T-helper 2 cell treated with Interferon-gamma antibody and Interleukin-4, amounts not matched to agents 5 μg/mL and 100 μg/mL, for 36 hours (primary cell): ENCODE measurements around the gene C19orf85.
"Not testable (repeated sequence)": the region's sequence is repeated elsewhere in the genome, so short reads cannot be mapped to it uniquely, and the experiment has no call there.

Experiments used
- DNase-seq: peaks from one replicate; pipeline ENCODE4 v3.0.0; 2021; ENCODE audit warnings: low spot score
- H3K27ac Mint-ChIP-seq: one replicate; pipeline ENCODE4 v1.8.0; 2021; ENCODE audit warnings: mild to moderate bottlenecking, mixed read lengths
- H3K27me3 Mint-ChIP-seq: one replicate; pipeline ENCODE4 v1.8.0; 2021; ENCODE audit warnings: low read depth, mixed read lengths
- H3K36me3 Mint-ChIP-seq: one replicate; pipeline ENCODE4 v1.8.0; 2021; ENCODE audit warnings: low read depth, mixed read lengths
- H3K4me1 Mint-ChIP-seq: one replicate; pipeline ENCODE4 v1.8.0; 2021; ENCODE audit warnings: low read depth, mixed read lengths
- H3K4me3 Mint-ChIP-seq: one replicate; pipeline ENCODE4 v1.8.0; 2022; ENCODE audit warnings: mild to moderate bottlenecking, moderate library complexity, mixed read lengths
- H3K9me3 Mint-ChIP-seq: one replicate; pipeline ENCODE4 v1.8.0; 2021; ENCODE audit warnings: mixed read lengths

Gene C19orf85

GRCh38 chr19:55440411-55441105 is 24.0 kb downstream of the C19orf85 start:
- Mint-ChIP-seq H3K9me3 (no peaks in the 10 kb centered on the region), H3K27me3 (peaks cover 57% of the 10 kb centered on the region), H3K4me3 (peak overlapping the region; percentile 1), H3K27ac (no peak overlapping the region), H3K4me1 (peaks cover 9% of the 10 kb centered on the region), H3K36me3 (no peaks in the 10 kb centered on the region)
- DNase-seq, result no peak

- DNase-seq, result no peak
- H3K27ac Mint-ChIP-seq, result no peak overlapping the region
- H3K27me3 Mint-ChIP-seq, result peaks cover 45% of the 10 kb centered on the region
- H3K4me3 Mint-ChIP-seq, result no peak overlapping the region
- peaks cover 9% of the 10 kb centered on the region for H3K4me1 Mint-ChIP-seq
- no peaks in the 10 kb centered on the region for H3K36me3 Mint-ChIP-seq
- H3K9me3 Mint-ChIP-seq, result no peaks in the 10 kb centered on the region
These were observed 25.5 kb downstream of the C19orf85 start for GRCh38 chr19:55439052-55439451.

GRCh38 chr19:55437410-55437809 is 27.1 kb downstream of the C19orf85 start:
- Mint-ChIP-seq H3K4me3 (no peak overlapping the region), H3K4me1 (peaks cover 8% of the 10 kb centered on the region), H3K36me3 (no peaks in the 10 kb centered on the region), H3K27me3 (peaks cover 38% of the 10 kb centered on the region), H3K27ac (no peak overlapping the region), H3K9me3 (no peaks in the 10 kb centered on the region)
- peak; percentile 19 for DNase-seq

- Mint-ChIP-seq H3K4me3 (no peak overlapping the region), H3K27me3 (peaks cover 39% of the 10 kb centered on the region), H3K27ac (no peak overlapping the region), H3K36me3 (no peaks in the 10 kb centered on the region), H3K4me1 (peaks cover 8% of the 10 kb centered on the region), H3K9me3 (no peaks in the 10 kb centered on the region)
- DNase-seq, result no peak
These were observed 27.7 kb downstream of the C19orf85 start for GRCh38 chr19:55436847-55437246.

- no peak overlapping the region for H3K27ac Mint-ChIP-seq
- H3K36me3 Mint-ChIP-seq, result no peaks in the 10 kb centered on the region
- H3K4me1 Mint-ChIP-seq, result no peaks in the 10 kb centered on the region
- H3K4me3 Mint-ChIP-seq, result no peak overlapping the region
- peaks cover 33% of the 10 kb centered on the region for H3K27me3 Mint-ChIP-seq
- DNase-seq, result no peak
- no peaks in the 10 kb centered on the region for H3K9me3 Mint-ChIP-seq
These were observed 29.5 kb downstream of the C19orf85 start for GRCh38 chr19:55435020-55435419.

GRCh38 chr19:55434356-55434919 is 30.1 kb downstream of the C19orf85 start:
- H3K27ac Mint-ChIP-seq, result no peak overlapping the region
- no peaks in the 10 kb centered on the region for H3K36me3 Mint-ChIP-seq
- peaks cover 30% of the 10 kb centered on the region for H3K27me3 Mint-ChIP-seq
- no peaks in the 10 kb centered on the region for H3K4me1 Mint-ChIP-seq
- H3K4me3 Mint-ChIP-seq, result no peak overlapping the region
- no peaks in the 10 kb centered on the region for H3K9me3 Mint-ChIP-seq
- no peak for DNase-seq

- no peaks in the 10 kb centered on the region for H3K4me1 Mint-ChIP-seq
- no peaks in the 10 kb centered on the region for H3K36me3 Mint-ChIP-seq
- H3K27me3 Mint-ChIP-seq, result peaks cover 22% of the 10 kb centered on the region
- no peak for DNase-seq
- no peak overlapping the region for H3K27ac Mint-ChIP-seq
- H3K9me3 Mint-ChIP-seq, result no peaks in the 10 kb centered on the region
- H3K4me3 Mint-ChIP-seq, result no peak overlapping the region
These were observed 31.3 kb downstream of the C19orf85 start for GRCh38 chr19:55433292-55433691.

- Mint-ChIP-seq H3K9me3 (no peaks in the 10 kb centered on the region), H3K27me3 (peaks cover 21% of the 10 kb centered on the region), H3K4me3 (no peak overlapping the region), H3K4me1 (no peaks in the 10 kb centered on the region), H3K36me3 (no peaks in the 10 kb centered on the region), H3K27ac (no peak overlapping the region)
- DNase-seq, result no peak
These were observed 32.2 kb downstream of the C19orf85 start for GRCh38 chr19:55432241-55432959.

- Mint-ChIP-seq H3K4me3 (no peak overlapping the region), H3K27ac (no peak overlapping the region), H3K27me3 (peaks cover 17% of the 10 kb centered on the region), H3K4me1 (no peaks in the 10 kb centered on the region), H3K36me3 (no peaks in the 10 kb centered on the region), H3K9me3 (no peaks in the 10 kb centered on the region)
- no peak for DNase-seq
These were observed 33.4 kb downstream of the C19orf85 start for GRCh38 chr19:55431183-55431582.

GRCh38 chr19:55426042-55426441 is 38.5 kb downstream of the C19orf85 start:
- H3K4me1 Mint-ChIP-seq, result peaks cover 6% of the 10 kb centered on the region
- no peak for DNase-seq
- H3K27me3 Mint-ChIP-seq, result peaks cover 17% of the 10 kb centered on the region
- no peaks in the 10 kb centered on the region for H3K9me3 Mint-ChIP-seq
- H3K4me3 Mint-ChIP-seq, result no peak overlapping the region
- no peak overlapping the region for H3K27ac Mint-ChIP-seq
- H3K36me3 Mint-ChIP-seq, result no peaks in the 10 kb centered on the region

GRCh38 chr19:55424518-55424917 is 40.0 kb downstream of the C19orf85 start:
- no peak overlapping the region for H3K4me3 Mint-ChIP-seq
- H3K4me1 Mint-ChIP-seq, result peaks cover 8% of the 10 kb centered on the region
- no peak overlapping the region for H3K27ac Mint-ChIP-seq
- no peaks in the 10 kb centered on the region for H3K9me3 Mint-ChIP-seq
- H3K36me3 Mint-ChIP-seq, result no peaks in the 10 kb centered on the region
- H3K27me3 Mint-ChIP-seq, result peaks cover 21% of the 10 kb centered on the region
- DNase-seq, result no peak

GRCh38 chr19:55423225-55424005 is 41.1 kb downstream of the C19orf85 start:
- peaks cover 21% of the 10 kb centered on the region for H3K27me3 Mint-ChIP-seq
- no peaks in the 10 kb centered on the region for H3K36me3 Mint-ChIP-seq
- H3K9me3 Mint-ChIP-seq, result no peaks in the 10 kb centered on the region
- H3K4me1 Mint-ChIP-seq, result peaks cover 8% of the 10 kb centered on the region
- no peak overlapping the region for H3K4me3 Mint-ChIP-seq
- H3K27ac Mint-ChIP-seq, result no peak overlapping the region
- DNase-seq, result no peak

GRCh38 chr19:55421281-55421680 is 43.3 kb downstream of the C19orf85 start:
- not testable (repeated sequence) for H3K9me3 Mint-ChIP-seq, H3K4me1 Mint-ChIP-seq

More at GRCh38 chr19:55421281-55421680, 43.3 kb downstream of the C19orf85 start:
- H3K27ac Mint-ChIP-seq, result peak overlapping the region; percentile 15
- peak overlapping the region; percentile 64 for H3K4me3 Mint-ChIP-seq
- H3K36me3 Mint-ChIP-seq, DNase-seq: not testable (repeated sequence)
- peaks cover 25% of the 10 kb centered on the region for H3K27me3 Mint-ChIP-seq
